Neural cell (in vitro differentiated cells): ENCODE results near the gene LYPD4. TPM values are rescaled to one million over a fixed set of nuclear protein-coding genes. Genes with fewer than 3 reads are reported as not detected.
"Not testable (repeated sequence)": the region's sequence is repeated elsewhere in the genome, so short reads cannot be mapped to it uniquely, and the experiment has no call there.

Source experiments
- H2AFZ ChIP-seq: fragments of 200-600, 300-800 bp; sonication (generic), shearing (Covaris generic); 2 replicates; pipeline ENCODE4 v1.6.0; 2014; ENCODE audit warnings: low read depth, mild to moderate bottlenecking, antibody characterized with exemption, low read length, moderate library complexity
- H3F3A ChIP-seq: fragments of 200-600 bp; shearing (Covaris generic); 2 replicates; pipeline ENCODE4 v1.6.1; 2016; ENCODE audit warnings: mild to moderate bottlenecking, moderate library complexity, mixed read lengths, antibody characterized with exemption, low read length; ENCODE audit not compliant: insufficient read depth, poor library complexity, severe bottlenecking
- H3K27ac ChIP-seq: fragments of 200-600, 300-800 bp; sonication (generic), shearing (Covaris generic); 2 replicates; pipeline ENCODE4 v1.5.1; 2014; ENCODE audit warnings: mild to moderate bottlenecking, low read length, moderate library complexity
- H3K27me3 ChIP-seq: fragments of 300-800, 200-600 bp; sonication (generic), shearing (Covaris generic); 2 replicates; pipeline ENCODE4 v1.6.0; 2014; ENCODE audit warnings: mild to moderate bottlenecking, low read depth, low read length, moderate library complexity; ENCODE audit not compliant: insufficient read depth
- H3K36me3 ChIP-seq: fragments of 300-800, 200-600 bp; sonication (generic), shearing (Covaris generic); 2 replicates; pipeline ENCODE4 v1.5.1; 2014; ENCODE audit warnings: mild to moderate bottlenecking, antibody characterized with exemption, low read length, moderate library complexity; ENCODE audit not compliant: insufficient read depth
- H3K4me2 ChIP-seq: fragments of 300-800, 200-600 bp; sonication (generic), shearing (Covaris generic); 2 replicates; pipeline ENCODE4 v1.6.0; 2014; ENCODE audit warnings: mild to moderate bottlenecking, low read length
- H3K4me3 ChIP-seq: fragments of 300-800, 200-600 bp; sonication (generic), shearing (Covaris generic); 2 replicates; pipeline ENCODE4 v1.5.1; 2014; ENCODE audit warnings: mild to moderate bottlenecking, low read length, moderate library complexity
- H3K79me2 ChIP-seq: fragments of 200-600 bp; shearing (Covaris generic); replicated peaks from 2 replicates; pipeline ENCODE4 v1.6.0; 2014; ENCODE audit warnings: mild to moderate bottlenecking, low read length, moderate library complexity; ENCODE audit not compliant: insufficient read depth
- H3K9ac ChIP-seq: fragments of 300-800, 200-600 bp; sonication (generic), shearing (Covaris generic); 2 replicates; pipeline ENCODE4 v1.6.1; 2016; ENCODE audit warnings: mild to moderate bottlenecking, low read length, mixed read lengths
- H3K9me2 ChIP-seq: fragments of 200-600 bp; shearing (Covaris generic); 2 replicates; pipeline ENCODE4 v1.6.1; 2016; ENCODE audit warnings: mild to moderate bottlenecking, low read length, mixed read lengths; ENCODE audit not compliant: insufficient read depth
- H3K9me3 ChIP-seq: fragments of 200-600, 300-800 bp; sonication (generic), shearing (Covaris generic); 2 replicates; pipeline ENCODE4 v1.6.1; 2016; ENCODE audit warnings: mild to moderate bottlenecking, mixed run types, low read length, moderate library complexity, mixed read lengths
- H4K20me1 ChIP-seq: fragments of 200-600 bp; shearing (Covaris generic); 2 replicates; pipeline ENCODE4 v1.6.1; 2016; ENCODE audit warnings: mild to moderate bottlenecking, mixed run types; ENCODE audit not compliant: insufficient read depth
- EP300 ChIP-seq: fragments of 450-650 bp; conservative IDR thresholded peaks from 2 replicates; pipeline ENCODE4 v1.6.1; 2014; ENCODE audit warnings: antibody characterized with exemption, mild to moderate bottlenecking, moderate library complexity; ENCODE audit not compliant: poor library complexity, severe bottlenecking
- EZH2 ChIP-seq: fragments of 200-600, 300-800 bp; shearing (Covaris generic), sonication (generic); IDR thresholded peaks from 2 replicates; pipeline ENCODE4 v1.6.1; 2014; ENCODE audit warnings: antibody characterized with exemption, low read length, borderline replicate concordance, mild to moderate bottlenecking; ENCODE audit not compliant: insufficient read depth, poor library complexity, severe bottlenecking
- MXI1 ChIP-seq: fragments of 450-650 bp; conservative IDR thresholded peaks from 2 replicates; pipeline ENCODE4 v1.6.1; 2014; ENCODE audit warnings: antibody characterized with exemption, mild to moderate bottlenecking; ENCODE audit not compliant: poor library complexity, severe bottlenecking
- POLR2AphosphoS5 ChIP-seq: IDR thresholded peaks from 2 replicates; pipeline ENCODE4 v1.6.1; 2012
- RAD21 ChIP-seq: fragments of 450-650 bp; conservative IDR thresholded peaks from 2 replicates; pipeline ENCODE4 v1.6.1; 2014; ENCODE audit warnings: antibody characterized with exemption, mild to moderate bottlenecking, moderate library complexity
- SMC3 ChIP-seq: fragments of 450-650 bp; conservative IDR thresholded peaks from 2 replicates; pipeline ENCODE4 v1.6.1; 2014; ENCODE audit warnings: antibody characterized with exemption, mild to moderate bottlenecking, moderate library complexity; ENCODE audit not compliant: poor library complexity
- TAF1 ChIP-seq: IDR thresholded peaks from 2 replicates; pipeline ENCODE4 v1.6.1; 2012; ENCODE audit warnings: low read depth
- polyA plus RNA-seq: library from polyadenylated mRNA; depleted of rRNA; stranded (reverse); fragments of >200 nt; gene quantifications from 2 replicates; pipeline ENCODE4 v1.2.3, GENCODE V29; 2014
- TF ChIP-seq, protein P1 (sequence below): IDR thresholded peaks from 2 replicates; pipeline ENCODE4 v1.6.1; 2012; ENCODE audit warnings: borderline replicate concordance
- TF ChIP-seq, protein P2 (sequence below): fragments of 450-650 bp; IDR thresholded peaks from 2 replicates; pipeline ENCODE4 v1.5.1; 2014; ENCODE audit warnings: antibody characterized with exemption, mild to moderate bottlenecking, moderate library complexity; ENCODE audit not compliant: poor library complexity, severe bottlenecking

LYPD4 gene
- polyA plus RNA-seq, 1 donor from 2014 or later: not detected

DNA sequence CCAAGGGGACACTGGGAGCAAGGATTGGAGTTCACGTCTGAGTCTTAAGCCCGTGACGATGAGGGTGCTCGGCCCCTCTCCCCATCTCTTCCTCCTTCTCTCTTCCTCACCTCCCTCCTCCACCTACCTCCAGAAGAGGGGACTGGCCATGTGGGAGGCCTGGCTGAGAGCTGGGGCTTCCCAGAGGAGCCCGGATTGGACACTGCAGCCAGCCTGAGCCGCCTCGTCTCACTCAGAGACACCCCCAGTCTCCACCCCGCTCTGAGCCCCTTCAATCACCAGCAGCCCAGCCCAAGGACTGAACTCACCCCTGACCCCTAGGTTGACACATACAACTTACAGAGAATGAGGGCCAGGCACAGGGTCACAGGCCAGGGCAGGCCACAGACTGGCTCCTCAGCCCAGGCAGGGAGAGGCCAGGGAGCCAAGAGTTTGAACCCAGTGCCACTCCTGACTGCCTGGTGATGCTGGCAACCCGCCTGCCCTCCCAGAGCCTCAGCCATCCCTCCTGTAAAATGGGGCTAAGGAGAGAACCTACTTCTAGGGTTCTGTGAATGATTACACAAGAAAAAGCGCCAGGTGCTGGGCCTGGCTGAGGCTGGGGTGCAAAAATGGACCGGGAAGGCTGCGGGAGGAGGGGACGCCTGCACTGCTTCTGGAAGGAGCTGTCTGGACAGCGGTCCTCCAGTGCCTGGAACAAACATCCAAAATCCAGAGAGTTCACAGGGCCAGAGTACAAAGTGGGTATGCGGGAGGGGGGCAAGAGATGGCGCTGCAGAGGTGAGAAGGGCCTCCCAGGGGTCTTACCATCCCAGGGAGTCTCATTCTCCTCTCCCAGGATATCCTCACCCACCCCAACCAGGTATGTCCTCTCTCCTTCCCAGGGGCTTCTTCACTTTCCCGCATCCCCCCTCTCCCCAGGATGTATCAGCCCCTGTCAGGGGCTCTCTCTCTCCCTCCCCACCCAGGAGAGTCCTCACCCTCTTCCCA is 33.7 kb upstream of the LYPD4 start:
- TF ChIP-seq MXI1 (no peak), TAF1 (no peak), RAD21 (no peak), EP300 (no peak), SMC3 (no peak), POLR2AphosphoS5 (no peak), EZH2 (no peak)
- TF ChIP-seq, protein P1, sequence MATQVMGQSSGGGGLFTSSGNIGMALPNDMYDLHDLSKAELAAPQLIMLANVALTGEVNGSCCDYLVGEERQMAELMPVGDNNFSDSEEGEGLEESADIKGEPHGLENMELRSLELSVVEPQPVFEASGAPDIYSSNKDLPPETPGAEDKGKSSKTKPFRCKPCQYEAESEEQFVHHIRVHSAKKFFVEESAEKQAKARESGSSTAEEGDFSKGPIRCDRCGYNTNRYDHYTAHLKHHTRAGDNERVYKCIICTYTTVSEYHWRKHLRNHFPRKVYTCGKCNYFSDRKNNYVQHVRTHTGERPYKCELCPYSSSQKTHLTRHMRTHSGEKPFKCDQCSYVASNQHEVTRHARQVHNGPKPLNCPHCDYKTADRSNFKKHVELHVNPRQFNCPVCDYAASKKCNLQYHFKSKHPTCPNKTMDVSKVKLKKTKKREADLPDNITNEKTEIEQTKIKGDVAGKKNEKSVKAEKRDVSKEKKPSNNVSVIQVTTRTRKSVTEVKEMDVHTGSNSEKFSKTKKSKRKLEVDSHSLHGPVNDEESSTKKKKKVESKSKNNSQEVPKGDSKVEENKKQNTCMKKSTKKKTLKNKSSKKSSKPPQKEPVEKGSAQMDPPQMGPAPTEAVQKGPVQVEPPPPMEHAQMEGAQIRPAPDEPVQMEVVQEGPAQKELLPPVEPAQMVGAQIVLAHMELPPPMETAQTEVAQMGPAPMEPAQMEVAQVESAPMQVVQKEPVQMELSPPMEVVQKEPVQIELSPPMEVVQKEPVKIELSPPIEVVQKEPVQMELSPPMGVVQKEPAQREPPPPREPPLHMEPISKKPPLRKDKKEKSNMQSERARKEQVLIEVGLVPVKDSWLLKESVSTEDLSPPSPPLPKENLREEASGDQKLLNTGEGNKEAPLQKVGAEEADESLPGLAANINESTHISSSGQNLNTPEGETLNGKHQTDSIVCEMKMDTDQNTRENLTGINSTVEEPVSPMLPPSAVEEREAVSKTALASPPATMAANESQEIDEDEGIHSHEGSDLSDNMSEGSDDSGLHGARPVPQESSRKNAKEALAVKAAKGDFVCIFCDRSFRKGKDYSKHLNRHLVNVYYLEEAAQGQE: no peak
- TF ChIP-seq, protein P2, sequence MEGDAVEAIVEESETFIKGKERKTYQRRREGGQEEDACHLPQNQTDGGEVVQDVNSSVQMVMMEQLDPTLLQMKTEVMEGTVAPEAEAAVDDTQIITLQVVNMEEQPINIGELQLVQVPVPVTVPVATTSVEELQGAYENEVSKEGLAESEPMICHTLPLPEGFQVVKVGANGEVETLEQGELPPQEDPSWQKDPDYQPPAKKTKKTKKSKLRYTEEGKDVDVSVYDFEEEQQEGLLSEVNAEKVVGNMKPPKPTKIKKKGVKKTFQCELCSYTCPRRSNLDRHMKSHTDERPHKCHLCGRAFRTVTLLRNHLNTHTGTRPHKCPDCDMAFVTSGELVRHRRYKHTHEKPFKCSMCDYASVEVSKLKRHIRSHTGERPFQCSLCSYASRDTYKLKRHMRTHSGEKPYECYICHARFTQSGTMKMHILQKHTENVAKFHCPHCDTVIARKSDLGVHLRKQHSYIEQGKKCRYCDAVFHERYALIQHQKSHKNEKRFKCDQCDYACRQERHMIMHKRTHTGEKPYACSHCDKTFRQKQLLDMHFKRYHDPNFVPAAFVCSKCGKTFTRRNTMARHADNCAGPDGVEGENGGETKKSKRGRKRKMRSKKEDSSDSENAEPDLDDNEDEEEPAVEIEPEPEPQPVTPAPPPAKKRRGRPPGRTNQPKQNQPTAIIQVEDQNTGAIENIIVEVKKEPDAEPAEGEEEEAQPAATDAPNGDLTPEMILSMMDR: no peak
- H3K4me2 ChIP-seq: no peak overlapping the region
- H3K9ac ChIP-seq: no peak overlapping the region
- H3K9me2 ChIP-seq: no peaks in the 10 kb centered on the region
- H3K27me3 ChIP-seq: peaks cover 17% of the 10 kb centered on the region
- no peaks in the 10 kb centered on the region for H4K20me1 ChIP-seq
- H2AFZ ChIP-seq: no peak overlapping the region
- no peak overlapping the region for H3K4me3 ChIP-seq
- H3K9me3 ChIP-seq: no peaks in the 10 kb centered on the region
- no peak overlapping the region for H3K27ac ChIP-seq
- no peaks in the 10 kb centered on the region for H3K36me3 ChIP-seq
- H3K79me2 ChIP-seq: no peaks in the 10 kb centered on the region
- H3F3A ChIP-seq: no peaks in the 10 kb centered on the region

DNA sequence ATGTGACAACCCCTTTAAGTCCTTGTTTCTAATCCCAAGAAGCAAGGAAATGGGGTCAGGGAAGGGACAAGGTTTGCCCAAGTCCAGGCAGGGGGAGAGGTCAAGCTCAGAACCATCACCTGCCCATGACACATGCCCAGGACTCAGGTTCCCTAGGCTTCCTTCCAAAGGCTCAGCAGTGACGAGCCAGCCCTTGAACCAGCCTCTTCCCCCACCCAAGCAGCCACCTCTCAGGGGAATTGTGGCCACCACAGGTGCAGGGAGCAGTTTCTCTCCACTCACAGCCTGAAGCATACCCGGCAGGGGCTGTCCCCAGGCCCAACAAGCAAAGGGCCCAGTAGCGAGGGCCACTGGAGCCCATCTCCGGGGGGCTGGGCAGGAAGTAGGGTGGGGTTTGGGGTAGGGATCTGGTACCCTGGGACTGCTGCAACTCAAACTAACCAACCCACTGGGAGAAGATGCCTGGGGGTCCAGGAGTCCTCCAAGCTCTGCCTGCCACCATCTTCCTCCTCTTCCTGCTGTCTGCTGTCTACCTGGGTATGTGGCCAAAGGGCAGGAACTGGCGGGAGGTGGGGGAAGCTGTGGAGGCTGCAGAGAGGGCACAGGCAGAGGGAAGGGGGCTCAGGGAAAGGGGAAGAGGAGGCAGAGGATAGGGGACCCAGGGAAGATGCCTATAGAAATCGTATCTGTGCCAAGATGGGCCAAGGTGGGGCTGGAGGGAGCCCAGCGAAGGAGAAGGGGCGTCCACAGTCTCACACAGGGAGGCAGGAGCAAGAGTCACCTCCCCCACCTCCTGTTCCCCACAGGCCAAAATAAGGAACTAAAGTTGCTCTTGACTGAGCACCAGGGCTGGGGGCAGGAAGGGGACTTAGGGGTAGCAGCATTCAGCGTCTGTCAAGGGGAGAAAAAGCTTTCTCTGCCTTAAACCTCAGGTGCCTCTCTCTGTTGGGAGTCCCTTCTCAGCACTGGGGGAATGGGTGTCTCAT is 32.7 kb upstream of the LYPD4 start, which contains the start of gene CD79A:
TSS of gene CD79A (plus strand) at position 433 of the 986 bp plus-strand sequence. CDS start at position 459, 26 bp downstream.
- H3K27me3 ChIP-seq: peaks cover 7% of the 10 kb centered on the region
- no peaks in the 10 kb centered on the region for H3K79me2 ChIP-seq
- no peak for TF ChIP-seq MXI1
- TF ChIP-seq SMC3: no peak
- no peak for TF ChIP-seq EP300
- no peak for TF ChIP-seq TAF1
- TF ChIP-seq POLR2AphosphoS5: no peak
- no peak for TF ChIP-seq EZH2
- TF ChIP-seq RAD21: no peak
- TF ChIP-seq, protein P1: no peak
- H3K36me3 ChIP-seq: no peaks in the 10 kb centered on the region
- H3K4me2 ChIP-seq: no peak within 1 kb of the TSS
- no peaks in the 10 kb centered on the region for H3F3A ChIP-seq
- no peak within 1 kb of the TSS for H3K9ac ChIP-seq
- H4K20me1 ChIP-seq: no peaks in the 10 kb centered on the region
- H3K4me3 ChIP-seq: no peak within 1 kb of the TSS
- H3K9me2 ChIP-seq: no peaks in the 10 kb centered on the region
- no peak within 1 kb of the TSS for H3K27ac ChIP-seq
- no peaks in the 10 kb centered on the region for H3K9me3 ChIP-seq
- no peak within 1 kb of the TSS for H2AFZ ChIP-seq

DNA sequence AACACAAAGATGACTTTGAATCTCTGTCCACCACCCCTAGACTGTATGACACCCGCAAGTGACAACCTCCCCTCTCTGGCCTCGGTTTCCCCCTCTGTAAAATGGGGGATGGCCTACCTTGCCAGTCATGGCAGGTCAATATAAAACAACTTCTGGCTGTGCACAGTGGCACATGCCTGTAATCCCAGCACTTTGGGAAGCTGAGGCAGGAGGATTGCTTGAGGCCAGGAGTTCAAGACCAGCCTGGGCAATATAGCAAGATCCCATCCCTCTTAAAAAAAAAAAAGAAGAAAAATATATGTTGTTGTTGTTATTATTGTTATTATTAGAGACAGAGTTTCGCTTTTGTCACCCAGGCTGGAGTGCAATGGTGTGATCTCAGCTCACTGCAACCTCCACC is 31.5 kb upstream of the LYPD4 start:
- H3K79me2 ChIP-seq, H4K20me1 ChIP-seq, H2AFZ ChIP-seq, H3K9me2 ChIP-seq, H3K27ac ChIP-seq, H3K4me2 ChIP-seq, H3K9me3 ChIP-seq, H3K4me3 ChIP-seq, H3F3A ChIP-seq, H3K36me3 ChIP-seq, H3K9ac ChIP-seq, H3K27me3 ChIP-seq: not testable (repeated sequence)
